IPS DF 6.9 (cell line): ENCODE data around the gene CIB1.
"Not testable (repeated sequence)": the region's sequence is repeated elsewhere in the genome, so short reads cannot be mapped to it uniquely, and the experiment has no call there.

Source experiments
- DNase-seq: peaks from one replicate; pipeline ENCODE4 v3.0.0-alpha.2; 2013; ENCODE audit warnings: low read depth, low spot score
- H3K27ac ChIP-seq: one replicate; pipeline ENCODE4 v1.5.1; 2013; ENCODE audit warnings: low read length, control low read depth
- H3K27me3 ChIP-seq: 2 replicates; pipeline ENCODE4 v1.6.1; 2013; ENCODE audit warnings: mild to moderate bottlenecking, low read length; ENCODE audit not compliant: control insufficient read depth, insufficient read depth
- H3K36me3 ChIP-seq: 2 replicates; pipeline ENCODE4 v1.6.1; 2013; ENCODE audit warnings: low read length; ENCODE audit not compliant: control insufficient read depth, insufficient read depth
- H3K4me1 ChIP-seq: 2 replicates; pipeline ENCODE4 v1.6.1; 2013; ENCODE audit warnings: low read length; ENCODE audit not compliant: control insufficient read depth, insufficient read depth
- H3K4me3 ChIP-seq: 2 replicates; pipeline ENCODE4 v1.5.1; 2013; ENCODE audit warnings: mild to moderate bottlenecking, low read length
- H3K9me3 ChIP-seq: 2 replicates; pipeline ENCODE4 v1.6.1; 2013; ENCODE audit warnings: low read length, inconsistent platforms; ENCODE audit not compliant: control insufficient read depth, insufficient read depth
- whole genome bisulfite sequencing: extraction: QIAGEN DNeasy Blood & Tissue Kit; methylation state at CpG from one replicate; pipeline ENCODE4 v1.1.7; 2013; ENCODE audit warnings: mixed read lengths, missing lambda C conversion rate; ENCODE audit not compliant: insufficient read length, insufficient coverage; 5-methylcytosine and 5-hydroxymethylcytosine counted together

CIB1 gene

GRCh38 chr15:90264671-90265070 is 30.9 kb upstream of the CIB1 start:
- DNase-seq, result no peak
- Histone ChIP-seq H3K27me3 (no peaks in the 10 kb centered on the region), H3K4me3 (peak overlapping the region; percentile 0; the same call in 1 of the 2 replicates), H3K4me1 (no peaks in the 10 kb centered on the region), H3K36me3 (no peaks in the 10 kb centered on the region), H3K9me3 (no peaks in the 10 kb centered on the region), H3K27ac (no peak overlapping the region)
- no CpG with 5 or more reads among the region's 4 CpGs for WGBS

GRCh38 chr15:90262426-90262825 is 28.7 kb upstream of the CIB1 start:
- WGBS, result no CpG with 5 or more reads among the region's 5 CpGs
- H3K27me3 ChIP-seq, result no peaks in the 10 kb centered on the region
- H3K9me3 ChIP-seq, result no peaks in the 10 kb centered on the region
- no peak overlapping the region for H3K27ac ChIP-seq
- H3K36me3 ChIP-seq, result no peaks in the 10 kb centered on the region
- H3K4me3 ChIP-seq, result no peak overlapping the region
- H3K4me1 ChIP-seq, result no peaks in the 10 kb centered on the region
- DNase-seq, result no peak

- Histone ChIP-seq H3K9me3 (no peaks in the 10 kb centered on the region), H3K4me3 (no peak overlapping the region), H3K36me3 (no peaks in the 10 kb centered on the region), H3K27me3 (no peaks in the 10 kb centered on the region), H3K27ac (no peak overlapping the region), H3K4me1 (no peaks in the 10 kb centered on the region)
- no CpG with 5 or more reads among the region's 5 CpGs for WGBS
- no peak for DNase-seq
Observed at GRCh38 chr15:90261811-90262210, 28.1 kb upstream of the CIB1 start.

GRCh38 chr15:90260731-90261130 is 27.0 kb upstream of the CIB1 start:
- not testable (repeated sequence) for H3K36me3 ChIP-seq, H3K4me3 ChIP-seq, H3K4me1 ChIP-seq, H3K27me3 ChIP-seq, H3K9me3 ChIP-seq, H3K27ac ChIP-seq, DNase-seq
- WGBS, result no CpG with 5 or more reads among the region's 6 CpGs

- H3K27ac ChIP-seq, result no peak overlapping the region
- WGBS, result no CpG with 5 or more reads among the region's 5 CpGs
- H3K4me3 ChIP-seq, result no peak overlapping the region
- H3K27me3 ChIP-seq, result no peaks in the 10 kb centered on the region
- no peak for DNase-seq
- H3K9me3 ChIP-seq, result no peaks in the 10 kb centered on the region
- no peaks in the 10 kb centered on the region for H3K36me3 ChIP-seq
- H3K4me1 ChIP-seq, result no peaks in the 10 kb centered on the region
Observed at GRCh38 chr15:90259524-90259923, 25.8 kb upstream of the CIB1 start.

- H3K4me3 ChIP-seq, result no peak overlapping the region
- no peak for DNase-seq
- no CpG with 5 or more reads among the region's 7 CpGs for WGBS
- no peak overlapping the region for H3K27ac ChIP-seq
- H3K9me3 ChIP-seq, result no peaks in the 10 kb centered on the region
- no peaks in the 10 kb centered on the region for H3K4me1 ChIP-seq
- H3K27me3 ChIP-seq, result no peaks in the 10 kb centered on the region
- no peaks in the 10 kb centered on the region for H3K36me3 ChIP-seq
Observed at GRCh38 chr15:90257776-90258175, 24.0 kb upstream of the CIB1 start.

- Histone ChIP-seq H3K27me3 (no peaks in the 10 kb centered on the region), H3K4me1 (no peaks in the 10 kb centered on the region), H3K27ac (no peak within 1 kb of the TSS), H3K4me3 (peak within 1 kb of the TSS; percentile 59; the same call in 1 of the 2 replicates), H3K36me3 (no peaks in the 10 kb centered on the region), H3K9me3 (no peaks in the 10 kb centered on the region)
- no CpG with 5 or more reads among the region's 44 CpGs for WGBS
- DNase-seq, result peak; percentile 85
Observed at GRCh38 chr15:90249203-90249863, 15.6 kb upstream of the CIB1 start, which contains the start of gene TTLL13. TTLL13 (plus strand) TSS chr15:90249556; CDS start chr15:90250631, 1,075 bp downstream.

- no peak overlapping the region for H3K4me3 ChIP-seq
- H3K36me3 ChIP-seq, result no peaks in the 10 kb centered on the region
- H3K9me3 ChIP-seq, result no peaks in the 10 kb centered on the region
- no peak for DNase-seq
- WGBS, result no CpG with 5 or more reads among the region's 6 CpGs
- no peaks in the 10 kb centered on the region for H3K27me3 ChIP-seq
- H3K4me1 ChIP-seq, result no peaks in the 10 kb centered on the region
- no peak overlapping the region for H3K27ac ChIP-seq
Observed at GRCh38 chr15:90248789-90249202, 15.1 kb upstream of the CIB1 start.

GRCh38 chr15:90243943-90244639 is 10.3 kb upstream of the CIB1 start:
- no CpG with 5 or more reads among the region's 10 CpGs for WGBS
- Histone ChIP-seq H3K27ac (no peak overlapping the region), H3K4me1 (no peaks in the 10 kb centered on the region), H3K36me3 (no peaks in the 10 kb centered on the region), H3K27me3 (no peaks in the 10 kb centered on the region), H3K4me3 (no peak overlapping the region), H3K9me3 (no peaks in the 10 kb centered on the region)
- DNase-seq, result no peak

- Histone ChIP-seq H3K9me3 (no peaks in the 10 kb centered on the region), H3K4me3 (no peak overlapping the region), H3K27ac (no peak overlapping the region), H3K27me3 (no peaks in the 10 kb centered on the region), H3K4me1 (no peaks in the 10 kb centered on the region), H3K36me3 (no peaks in the 10 kb centered on the region)
- no peak for DNase-seq
- WGBS, result no CpG with 5 or more reads among the region's 22 CpGs
Observed at GRCh38 chr15:90241343-90242192, 7.8 kb upstream of the CIB1 start.
